GM18511 (cell line): Measurements from ENCODE around the gene NPHS1.
"Not testable (repeated sequence)": the region's sequence is repeated elsewhere in the genome, so short reads cannot be mapped to it uniquely, and the experiment has no call there.

Experiments used
- ATAC-seq: cut with Tn5 transposase; IDR thresholded peaks from one replicate; pipeline ENCODE4 v1.9.1; 2021; ENCODE audit warnings: mild to moderate bottlenecking, moderate library complexity; ENCODE audit not compliant: unreplicated experiment

The NPHS1 gene

GRCh38 chr19:35852029-35852780 is at the start of gene NPHS1:
Gene NPHS1, minus strand, starts transcription at chr19:35852504. Its CDS starts 667 bp downstream, at chr19:35851837.
- no peak for ATAC-seq

DNA sequence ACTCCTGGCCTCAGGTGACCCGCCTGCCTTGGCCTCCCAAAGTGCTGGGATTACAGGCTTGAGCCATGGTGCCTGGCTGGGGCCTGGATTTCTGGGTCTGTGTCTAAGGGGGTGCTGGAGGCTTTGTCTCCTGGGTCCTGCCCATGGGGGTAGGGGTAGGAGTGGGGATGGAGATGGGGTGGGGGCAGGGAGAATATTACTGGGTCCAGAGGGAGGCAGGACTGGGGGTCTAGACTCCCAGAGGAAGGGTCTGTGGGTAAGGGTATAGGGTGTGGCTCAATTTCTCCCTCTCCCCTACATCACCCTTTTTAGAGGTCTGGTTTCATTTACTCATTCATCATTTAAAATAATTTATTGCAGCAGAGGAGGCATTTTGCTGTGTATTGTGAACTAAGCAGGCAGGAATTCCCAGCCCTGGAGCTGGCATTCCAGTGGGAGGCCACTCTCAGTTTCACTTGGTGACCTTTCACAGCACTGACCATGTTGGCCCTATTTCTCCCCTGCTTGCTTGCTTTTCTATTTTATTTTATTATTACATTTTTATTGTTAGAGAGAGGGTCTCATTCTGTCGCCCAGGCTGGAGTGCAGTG is 48.8 kb upstream of the NPHS1 start:
- ATAC-seq = no peak

DNA sequence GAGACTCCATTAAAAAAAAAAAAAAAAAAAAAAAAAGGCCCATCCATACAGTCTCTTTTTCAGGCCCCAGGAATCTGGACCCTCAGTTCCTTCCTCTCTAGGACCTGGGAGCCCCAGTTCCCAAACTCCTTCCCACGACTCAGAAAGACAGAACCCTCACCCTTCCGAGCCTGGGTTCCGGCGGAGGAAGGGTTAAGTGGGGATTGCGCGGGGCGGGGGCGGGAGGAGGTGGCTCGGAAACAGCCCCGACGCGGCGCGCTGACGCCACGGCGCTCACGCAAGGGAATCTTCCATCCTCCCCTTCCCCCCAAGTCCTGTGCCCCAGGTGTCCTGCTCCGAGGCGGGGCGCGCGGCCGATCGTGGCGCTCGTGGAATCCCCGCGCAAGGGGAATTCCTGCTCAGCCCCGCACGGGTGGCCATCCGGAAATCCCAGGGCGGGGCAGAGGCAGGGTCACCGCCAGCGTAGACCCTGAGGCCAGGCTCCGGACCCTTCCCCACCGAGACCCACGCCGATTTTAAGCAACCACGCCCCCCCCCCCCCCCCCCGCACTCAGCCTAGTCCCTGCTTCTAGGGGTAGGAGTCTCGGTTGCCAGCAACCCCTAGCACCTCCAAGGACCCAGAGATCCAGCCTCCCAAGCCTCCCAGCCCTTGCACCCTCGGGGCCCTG is 47.4 kb upstream of the NPHS1 start:
- ATAC-seq = peak; percentile 42

- no peak for ATAC-seq
These were observed 46.1 kb upstream of the NPHS1 start for GRCh38 chr19:35898499-35898809.

DNA sequence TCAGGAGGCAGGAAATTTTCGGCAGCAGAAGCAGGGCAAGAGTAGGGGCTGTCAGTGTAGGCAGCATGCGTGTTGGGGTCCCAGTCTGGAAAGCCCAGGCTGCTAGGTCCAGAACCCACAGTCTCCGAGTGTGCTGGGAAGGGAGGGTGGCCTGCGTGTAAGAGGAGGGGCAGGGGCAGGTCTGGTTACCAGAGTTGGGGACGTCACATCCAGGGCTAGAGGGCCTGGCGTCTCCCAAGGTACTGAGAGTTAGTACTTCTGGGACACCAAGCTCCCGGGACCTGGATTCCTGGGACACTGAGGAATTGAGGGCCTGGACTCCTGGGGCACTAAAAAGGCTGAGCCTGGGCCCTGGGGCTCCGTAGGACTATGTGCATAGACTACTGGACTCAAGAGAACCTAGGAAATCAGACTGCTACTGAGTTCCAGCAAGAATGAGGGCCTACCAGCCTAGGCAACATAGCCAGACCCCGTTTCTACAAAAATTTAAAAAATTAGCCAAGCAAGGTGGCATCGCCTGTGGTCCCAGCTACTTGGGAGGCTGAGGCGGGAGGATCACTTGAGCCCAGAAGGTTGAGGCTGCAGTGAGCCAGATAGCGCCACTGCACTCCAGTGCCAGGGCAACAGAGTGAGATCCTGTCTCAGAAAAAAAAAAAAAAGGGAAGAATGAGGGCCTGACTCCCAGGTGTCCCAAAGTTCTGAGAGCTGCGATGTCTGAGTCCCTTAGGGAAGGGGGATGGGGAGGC is 45.6 kb upstream of the NPHS1 start:
- no peak for ATAC-seq

DNA sequence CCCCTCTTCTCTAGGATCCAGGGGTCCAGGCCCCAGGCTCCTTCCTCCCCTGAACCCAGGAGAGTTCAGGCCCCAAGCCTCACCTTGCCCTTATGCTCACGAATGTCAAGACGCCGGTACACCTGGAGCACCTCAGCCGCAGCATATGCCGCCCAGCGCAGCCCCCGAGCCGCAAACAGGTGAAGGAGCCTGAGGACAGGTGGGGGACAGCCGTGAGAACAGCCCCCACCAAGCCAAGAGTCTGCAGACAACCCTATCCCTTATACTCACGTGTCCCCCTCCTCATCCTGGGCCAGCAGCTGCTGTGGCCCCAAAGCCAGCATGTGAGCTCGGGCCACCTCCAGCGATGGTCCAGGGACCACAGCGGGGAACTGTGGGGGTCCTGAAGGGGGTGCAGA is 44.3 kb upstream of the NPHS1 start:
- no peak for ATAC-seq

DNA sequence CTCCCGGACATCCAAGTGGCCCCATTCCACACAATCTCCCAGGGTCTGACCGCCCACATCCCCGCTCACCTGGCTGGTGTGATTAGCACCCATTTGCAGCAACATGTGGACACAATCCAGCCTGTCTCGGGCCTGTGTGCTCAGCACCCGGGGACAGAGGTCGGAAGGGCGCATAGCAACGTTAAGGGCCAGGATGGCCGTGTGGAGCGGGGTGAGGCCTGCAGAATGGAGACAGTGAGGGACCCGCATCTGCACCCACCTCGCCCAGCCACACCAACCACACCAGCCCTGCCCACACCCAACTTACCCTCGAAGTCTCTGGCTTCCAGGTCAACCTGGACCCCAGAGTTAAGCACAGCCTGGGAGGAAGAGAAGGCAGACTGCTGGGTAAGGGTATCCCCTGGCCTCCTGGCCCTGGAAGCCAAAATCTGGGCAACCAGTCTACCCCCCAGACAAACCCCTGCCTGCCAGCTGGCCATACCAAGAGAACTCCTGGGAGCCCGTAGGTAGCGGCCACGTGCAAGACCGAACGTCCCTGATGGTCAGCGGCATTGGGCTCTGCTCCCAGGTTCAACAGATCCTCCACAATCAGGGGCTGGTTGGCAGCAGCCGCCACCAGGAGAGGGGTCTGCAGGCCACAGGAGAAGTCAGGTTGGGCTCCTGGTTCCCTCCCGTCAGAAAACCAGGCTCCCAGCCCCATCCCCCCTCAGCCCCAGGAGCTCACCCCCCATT is 43.8 kb upstream of the NPHS1 start:
- no peak for ATAC-seq

DNA sequence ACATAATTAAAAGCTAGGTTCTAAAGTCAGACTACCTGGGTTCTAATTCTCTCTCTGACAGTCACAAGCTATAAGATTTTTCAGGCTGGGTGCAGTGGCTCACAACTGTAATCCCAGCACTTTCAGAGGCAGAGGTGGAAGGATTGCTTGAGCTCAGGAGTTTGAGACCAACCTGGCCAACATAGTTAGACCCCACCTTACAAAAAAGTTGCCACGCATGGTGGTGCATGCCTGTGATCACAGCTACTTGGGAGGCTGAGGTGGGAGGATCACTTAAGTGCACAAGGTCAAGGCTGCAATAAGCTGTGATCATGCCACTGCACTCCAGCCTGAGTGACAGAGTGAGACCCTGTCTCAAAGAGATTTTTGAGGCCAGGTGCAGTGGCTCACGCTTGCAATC is 42.0 kb upstream of the NPHS1 start:
- ATAC-seq = no peak

DNA sequence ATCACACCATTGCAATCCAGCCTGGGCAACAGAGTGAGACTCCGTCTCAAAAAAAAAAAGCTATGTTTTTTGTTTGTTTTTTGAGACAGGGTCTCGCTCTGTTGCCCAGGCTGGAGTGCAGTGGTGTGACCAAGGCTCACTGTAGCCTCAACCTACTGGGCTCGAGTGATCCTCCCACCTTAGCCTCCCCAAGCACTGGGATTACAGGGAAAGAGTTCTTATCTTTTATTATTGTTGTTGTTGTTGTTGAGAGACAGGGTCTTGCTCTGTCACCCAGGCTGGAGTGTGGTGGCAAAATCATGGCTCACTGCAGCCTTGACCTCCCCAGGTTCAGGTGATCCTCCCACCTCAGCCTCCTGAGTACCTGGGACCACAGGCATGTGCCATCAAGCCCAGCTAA is 39.5 kb upstream of the NPHS1 start:
- not testable (repeated sequence) for ATAC-seq

- ATAC-seq = no peak
These were observed 37.9 kb upstream of the NPHS1 start for GRCh38 chr19:35890113-35890650.

DNA sequence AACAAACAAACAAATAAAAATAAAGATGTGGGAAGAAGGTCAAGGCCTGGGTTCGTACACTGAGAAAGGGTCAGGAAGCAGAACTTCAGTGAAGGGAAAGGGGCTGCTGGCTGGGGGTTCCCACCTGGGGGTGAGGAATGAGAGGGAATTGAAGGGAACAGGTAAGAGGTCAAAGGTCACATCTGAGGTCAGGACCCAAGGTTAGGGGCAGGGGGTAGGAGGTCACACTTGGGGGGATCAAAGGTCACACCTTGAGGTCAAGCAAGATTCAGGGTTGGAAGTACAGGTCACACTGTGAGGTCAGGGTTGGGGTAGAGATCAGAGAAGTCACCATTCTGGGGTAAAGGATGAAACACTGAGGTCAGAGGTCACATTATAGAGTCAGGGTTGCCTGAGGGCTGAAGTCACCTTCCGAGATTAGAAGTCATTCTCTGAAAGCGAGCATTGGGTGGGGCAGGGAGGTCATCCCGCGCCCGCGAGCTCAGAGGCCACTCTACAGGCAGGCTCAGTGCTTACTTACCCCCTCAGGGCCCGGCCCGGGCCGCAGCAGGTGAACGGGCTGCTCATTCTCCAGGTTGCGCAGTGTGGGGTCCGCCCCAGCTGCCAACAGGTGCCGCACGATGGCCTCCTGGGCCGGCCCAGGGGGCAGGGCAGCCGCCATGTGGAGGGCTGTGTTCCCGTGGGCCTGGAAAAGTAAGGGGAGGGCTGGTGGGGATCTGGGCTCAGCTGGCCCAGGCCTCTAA is 37.2 kb upstream of the NPHS1 start:
- no peak for ATAC-seq

DNA sequence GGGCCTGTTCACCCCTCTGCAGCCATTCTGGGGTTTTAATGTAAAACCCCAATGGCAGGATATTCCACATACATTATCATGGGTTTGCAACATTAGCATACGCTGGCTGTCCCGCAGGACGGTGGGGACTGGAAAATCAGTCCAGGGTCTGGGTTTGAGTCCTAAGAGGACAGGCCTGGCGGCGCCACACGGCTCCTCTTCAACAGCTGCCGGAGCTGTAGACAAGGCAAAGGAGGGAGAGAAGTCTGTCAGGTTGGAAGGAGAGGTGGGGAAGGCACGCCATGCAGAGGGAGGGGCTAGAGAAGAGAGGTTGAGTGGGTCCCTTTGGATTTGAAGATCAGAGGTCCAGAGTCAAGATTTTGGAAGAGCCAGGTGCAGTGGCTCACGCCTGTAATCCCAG is 36.1 kb upstream of the NPHS1 start:
- no peak for ATAC-seq

DNA sequence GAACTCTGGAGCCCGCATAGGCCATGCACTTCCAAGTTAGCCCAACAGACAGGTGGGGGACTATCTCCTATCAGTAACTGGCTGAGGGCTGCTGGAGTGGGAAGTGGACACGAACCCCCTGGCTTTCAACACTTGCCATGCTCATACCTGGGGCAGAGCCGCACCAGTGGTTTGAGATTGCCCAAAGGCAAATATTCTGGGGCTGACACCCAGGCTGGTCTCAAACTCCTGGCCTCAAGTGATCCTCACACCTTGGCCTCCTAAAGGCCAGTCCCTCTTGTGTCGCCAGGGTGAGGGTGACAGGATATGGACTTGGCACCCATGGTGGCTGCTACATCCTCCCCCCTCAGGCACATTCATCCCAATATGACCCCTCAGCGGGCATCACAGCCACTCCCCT is 34.9 kb upstream of the NPHS1 start:
- ATAC-seq = no peak

DNA sequence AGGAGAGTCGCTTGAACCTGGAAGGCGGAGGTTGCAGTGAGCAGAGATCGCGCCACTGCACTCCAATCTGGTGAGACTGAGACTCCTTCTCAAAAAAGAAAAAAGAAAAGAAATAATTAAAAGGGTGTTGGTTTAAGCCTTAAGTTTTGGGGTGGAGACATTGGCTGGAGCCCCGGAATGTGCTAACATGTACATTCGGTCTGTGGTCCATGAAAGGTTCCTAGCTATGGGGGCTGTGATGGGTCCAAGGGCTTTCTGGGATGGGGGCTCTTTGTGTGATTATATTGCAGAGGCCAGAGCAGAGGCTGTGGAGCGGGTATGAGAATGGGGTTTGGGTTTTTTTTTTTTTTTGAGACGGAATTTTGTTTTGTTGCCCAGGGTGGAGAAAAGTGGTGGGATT is 33.6 kb upstream of the NPHS1 start:
- ATAC-seq = no peak

DNA sequence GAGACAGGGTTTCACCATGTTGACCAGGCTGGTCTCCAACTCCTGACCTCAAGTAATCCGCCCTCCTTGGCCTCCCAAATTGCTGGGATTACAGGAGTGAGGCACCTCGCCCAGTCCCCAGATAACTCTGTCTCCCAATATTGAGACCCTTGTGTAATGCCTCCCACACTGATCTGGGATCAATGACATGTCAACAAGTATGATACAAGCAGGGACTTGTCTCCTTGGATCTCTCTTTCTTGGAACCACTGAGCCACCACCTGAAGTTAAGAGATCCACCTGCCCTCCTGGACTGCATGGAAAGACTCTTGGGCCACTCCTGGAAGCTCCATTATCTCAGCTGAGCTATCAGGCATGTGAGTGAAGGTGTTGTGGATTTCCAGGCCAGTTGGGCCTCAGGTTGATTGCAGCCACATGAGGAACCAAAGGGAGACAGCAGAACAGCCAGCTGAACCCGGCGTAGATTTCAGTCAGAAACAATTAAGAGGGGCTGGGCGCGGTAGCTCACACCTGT is 33.0 kb upstream of the NPHS1 start:
- no peak for ATAC-seq

DNA sequence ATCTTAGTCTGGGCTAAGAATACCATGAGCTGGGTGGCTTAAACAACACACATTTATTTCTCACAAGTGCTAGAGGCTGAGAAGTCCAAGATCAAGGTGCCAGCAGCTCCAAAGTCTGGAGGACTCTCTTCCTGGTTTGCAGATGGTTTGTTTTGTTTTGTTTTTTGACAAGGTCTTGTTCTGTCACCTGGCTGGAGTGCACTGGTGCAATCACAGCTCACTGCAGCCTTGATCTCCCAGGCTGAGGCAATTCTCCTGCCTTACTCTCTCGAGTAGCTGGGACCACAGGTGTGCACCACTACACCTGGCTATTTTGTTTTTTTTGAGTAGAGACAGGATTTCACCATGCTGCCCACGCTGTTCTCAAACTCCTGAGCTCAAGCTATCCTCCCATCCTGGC is 31.6 kb upstream of the NPHS1 start:
- ATAC-seq = no peak

GRCh38 chr19:35882114-35882832 is 30.0 kb upstream of the NPHS1 start:
- ATAC-seq = no peak

DNA sequence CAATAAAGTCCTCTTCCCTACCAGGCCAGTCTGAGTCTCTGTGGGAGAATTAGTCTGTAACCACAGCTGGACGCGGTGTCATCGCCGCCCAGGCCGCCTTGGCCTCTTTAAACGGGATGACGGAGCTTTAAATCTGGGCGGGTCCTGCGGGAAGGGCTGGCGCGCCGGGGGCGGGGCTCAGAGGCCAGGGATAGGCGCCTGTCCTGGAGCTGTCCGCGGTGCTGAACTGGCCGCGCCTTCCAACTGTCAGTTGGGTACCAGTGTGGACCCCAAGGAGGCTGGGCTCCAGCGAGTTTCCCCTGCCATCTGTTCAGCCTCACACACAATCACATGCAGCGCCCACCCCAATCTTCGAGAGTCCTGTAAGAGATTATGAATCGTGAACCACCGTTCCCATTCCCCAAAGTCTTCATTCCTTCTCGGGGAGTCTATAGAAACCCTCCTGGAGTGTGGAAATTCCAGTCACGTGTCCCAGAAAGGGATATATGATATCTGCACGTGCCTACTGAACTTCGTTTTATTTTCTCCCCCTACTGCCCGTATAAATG is 27.5 kb upstream of the NPHS1 start:
- ATAC-seq = no peak

GRCh38 chr19:35879068-35879467 is 26.8 kb upstream of the NPHS1 start:
- ATAC-seq = no peak
